ENCODE results near the gene CELF2.

CELF2 gene

DNA sequence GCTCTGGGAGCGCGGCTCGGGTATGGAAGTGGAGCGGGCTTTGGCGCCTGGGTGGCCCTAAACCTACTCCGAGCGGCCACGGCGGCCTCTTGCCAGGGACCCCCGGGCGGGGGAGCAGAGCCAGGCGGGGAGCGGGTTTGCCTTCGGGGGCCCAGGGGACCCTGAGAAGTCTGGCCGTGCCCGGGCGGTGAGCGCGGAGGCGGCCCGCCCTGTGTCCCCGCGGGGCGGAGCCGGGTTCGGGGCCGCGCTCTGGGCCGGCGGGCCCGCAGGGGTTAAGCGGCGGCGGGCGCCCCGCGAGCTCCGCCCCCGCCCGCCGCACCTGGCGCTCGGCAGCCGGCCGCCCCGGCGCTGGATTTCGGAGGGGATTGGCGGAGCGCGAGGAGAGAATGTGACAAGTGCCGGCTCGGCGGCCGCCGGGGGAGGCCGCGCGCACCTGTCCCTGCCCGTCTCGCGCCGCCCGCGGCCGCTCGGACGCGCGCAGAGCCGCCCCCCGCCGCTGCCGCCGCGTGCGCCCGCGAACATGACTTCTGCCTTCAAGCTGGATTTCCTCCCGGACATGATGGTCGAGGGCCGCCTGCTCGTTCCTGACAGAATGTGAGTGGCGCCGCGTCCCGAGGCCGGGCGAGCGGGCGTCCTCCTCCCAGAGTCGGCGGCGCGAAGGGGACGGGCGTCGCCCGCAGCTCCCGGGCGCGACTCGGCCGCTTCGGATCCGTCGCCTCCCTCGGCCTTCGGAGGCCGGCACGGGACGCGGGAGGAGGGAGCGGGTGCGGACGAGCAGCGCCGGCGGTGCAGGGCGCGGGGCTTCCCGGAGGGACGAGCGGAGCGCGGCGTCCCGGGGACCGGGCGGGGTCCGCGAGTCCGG lies at the start of gene CELF2:
Gene CELF2, plus strand, starts transcription at position 303 of the 862 bp plus-strand sequence. Its CDS starts 218 bp downstream, at position 521.
- Histone ChIP-seq H3K9ac (ENCODE audit: low read depth in 1 of 2, low read length in 2 of 2) (peak within 1 kb of the TSS; percentile 43 to 59), H3K4me1 (ENCODE audit: control insufficient read depth in 1 of 2, insufficient read depth in 2 of 2, low read length in 2 of 2) (peaks cover 17 to 19% of the 10 kb centered on the region in 2 donors), H3K4me3 (ENCODE audit: low read depth in 1 of 2, low read length in 2 of 2) (peak within 1 kb of the TSS; percentile 67 to 69), H3K27me3 (ENCODE audit: control insufficient read depth in 1 of 2, insufficient read depth in 2 of 2, low read length in 2 of 2) (peaks cover 0 to 25% of the 10 kb centered on the region in 2 donors), H3K36me3 (ENCODE audit: control insufficient read depth in 1 of 2, insufficient read depth in 2 of 2, low read length in 2 of 2) (no peaks in the 10 kb centered on the region), H3K9me3 (ENCODE audit: control insufficient read depth in 1 of 2, low read length in 2 of 2) (no peaks in the 10 kb centered on the region), H3K27ac (ENCODE audit: low read depth, low read length) (peak within 1 kb of the TSS; percentile 10)

DNA sequence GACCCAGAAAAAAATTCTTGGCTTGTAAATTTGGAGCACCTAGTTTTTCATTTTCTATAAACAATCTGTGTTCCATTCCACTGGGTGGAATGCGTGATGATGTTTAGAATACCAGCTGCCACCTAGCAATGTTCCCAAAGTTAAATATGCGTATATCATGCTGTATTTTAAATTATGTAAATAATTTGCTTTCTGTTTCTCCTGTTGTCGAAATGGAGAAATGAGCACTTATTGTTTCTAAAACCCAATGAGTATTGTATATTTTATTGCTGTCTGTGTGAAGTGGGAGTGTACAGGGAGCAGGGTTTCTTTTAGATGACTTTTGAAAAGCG lies 49.4 kb upstream of the CELF2 start:
- no peak overlapping the region for H3K27ac ChIP-seq (ENCODE audit: low read depth, low read length)
- H3K9me3 ChIP-seq (ENCODE audit: control insufficient read depth in 1 of 2, low read length in 2 of 2), result no peaks in the 10 kb centered on the region
- H3K36me3 ChIP-seq (ENCODE audit: control insufficient read depth in 1 of 2, insufficient read depth in 2 of 2, low read length in 2 of 2), result no peaks in the 10 kb centered on the region
- no peak overlapping the region for H3K4me3 ChIP-seq (ENCODE audit: low read depth in 1 of 2, low read length in 2 of 2)
- no peak overlapping the region for H3K9ac ChIP-seq (ENCODE audit: low read depth in 1 of 2, low read length in 2 of 2)
- no peaks in the 10 kb centered on the region for H3K27me3 ChIP-seq (ENCODE audit: control insufficient read depth in 1 of 2, insufficient read depth in 2 of 2, low read length in 2 of 2)
- no peaks in the 10 kb centered on the region for H3K4me1 ChIP-seq (ENCODE audit: control insufficient read depth in 1 of 2, insufficient read depth in 2 of 2, low read length in 2 of 2)

GRCh38 chr10:10973310-10973709 lies 44.4 kb upstream of the CELF2 start:
- Histone ChIP-seq H3K4me1 (ENCODE audit: control insufficient read depth in 1 of 2, insufficient read depth in 2 of 2, low read length in 2 of 2) (no peaks in the 10 kb centered on the region), H3K27ac (ENCODE audit: low read depth, low read length) (no peak overlapping the region), H3K36me3 (ENCODE audit: control insufficient read depth in 1 of 2, insufficient read depth in 2 of 2, low read length in 2 of 2) (no peaks in the 10 kb centered on the region), H3K4me3 (ENCODE audit: low read depth in 1 of 2, low read length in 2 of 2) (no peak overlapping the region), H3K9me3 (ENCODE audit: control insufficient read depth in 1 of 2, low read length in 2 of 2) (no peaks in the 10 kb centered on the region), H3K9ac (ENCODE audit: low read depth in 1 of 2, low read length in 2 of 2) (no peak overlapping the region), H3K27me3 (ENCODE audit: control insufficient read depth in 1 of 2, insufficient read depth in 2 of 2, low read length in 2 of 2) (no peaks in the 10 kb centered on the region)

GRCh38 chr10:10975647-10976046 lies 42.0 kb upstream of the CELF2 start:
- Histone ChIP-seq H3K4me3 (ENCODE audit: low read depth in 1 of 2, low read length in 2 of 2) (no peak overlapping the region), H3K36me3 (ENCODE audit: control insufficient read depth in 1 of 2, insufficient read depth in 2 of 2, low read length in 2 of 2) (no peaks in the 10 kb centered on the region), H3K4me1 (ENCODE audit: control insufficient read depth in 1 of 2, insufficient read depth in 2 of 2, low read length in 2 of 2) (no peaks in the 10 kb centered on the region), H3K9ac (ENCODE audit: low read depth in 1 of 2, low read length in 2 of 2) (no peak overlapping the region), H3K27me3 (ENCODE audit: control insufficient read depth in 1 of 2, insufficient read depth in 2 of 2, low read length in 2 of 2) (no peaks in the 10 kb centered on the region), H3K27ac (ENCODE audit: low read depth, low read length) (no peak overlapping the region), H3K9me3 (ENCODE audit: control insufficient read depth in 1 of 2, low read length in 2 of 2) (no peaks in the 10 kb centered on the region)

GRCh38 chr10:10976652-10977051 lies 41.0 kb upstream of the CELF2 start:
- Histone ChIP-seq H3K27me3 (ENCODE audit: control insufficient read depth in 1 of 2, insufficient read depth in 2 of 2, low read length in 2 of 2) (no peaks in the 10 kb centered on the region), H3K9me3 (ENCODE audit: control insufficient read depth in 1 of 2, low read length in 2 of 2) (no peaks in the 10 kb centered on the region), H3K27ac (ENCODE audit: low read depth, low read length) (no peak overlapping the region), H3K4me1 (ENCODE audit: control insufficient read depth in 1 of 2, insufficient read depth in 2 of 2, low read length in 2 of 2) (no peaks in the 10 kb centered on the region), H3K4me3 (ENCODE audit: low read depth in 1 of 2, low read length in 2 of 2) (no peak overlapping the region), H3K9ac (ENCODE audit: low read depth in 1 of 2, low read length in 2 of 2) (no peak overlapping the region), H3K36me3 (ENCODE audit: control insufficient read depth in 1 of 2, insufficient read depth in 2 of 2, low read length in 2 of 2) (no peaks in the 10 kb centered on the region)

- H3K27me3 ChIP-seq (ENCODE audit: control insufficient read depth in 1 of 2, insufficient read depth in 2 of 2, low read length in 2 of 2), result no peaks in the 10 kb centered on the region
- H3K4me1 ChIP-seq (ENCODE audit: control insufficient read depth in 1 of 2, insufficient read depth in 2 of 2, low read length in 2 of 2), result no peaks in the 10 kb centered on the region
- H3K9ac ChIP-seq (ENCODE audit: low read depth in 1 of 2, low read length in 2 of 2), result no peak overlapping the region
- H3K9me3 ChIP-seq (ENCODE audit: control insufficient read depth in 1 of 2, low read length in 2 of 2), result no peaks in the 10 kb centered on the region
- no peak overlapping the region for H3K4me3 ChIP-seq (ENCODE audit: low read depth in 1 of 2, low read length in 2 of 2)
- no peaks in the 10 kb centered on the region for H3K36me3 ChIP-seq (ENCODE audit: control insufficient read depth in 1 of 2, insufficient read depth in 2 of 2, low read length in 2 of 2)
- H3K27ac ChIP-seq (ENCODE audit: low read depth, low read length), result no peak overlapping the region
Measured at GRCh38 chr10:10977226-10977956, 40.3 kb upstream of the CELF2 start.

DNA sequence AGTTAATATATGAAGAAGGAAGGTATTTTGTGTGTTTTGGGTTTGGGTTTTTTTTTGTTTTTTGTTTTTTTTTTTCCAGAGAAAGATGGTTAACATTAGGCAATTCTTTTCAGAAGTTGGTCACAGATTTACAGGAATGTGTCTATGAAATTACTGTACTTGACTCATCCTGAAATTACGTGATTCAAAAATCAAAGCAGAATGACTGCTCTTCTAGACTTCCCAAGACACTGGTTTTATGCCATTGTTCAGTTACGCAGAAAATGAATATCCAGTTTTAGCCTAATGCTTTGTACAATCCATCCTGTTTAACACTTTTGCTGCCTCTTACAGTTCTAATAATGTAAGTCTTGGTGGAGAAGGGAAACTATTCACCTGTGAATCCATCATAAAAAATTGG lies 39.7 kb upstream of the CELF2 start:
- no peaks in the 10 kb centered on the region for H3K9me3 ChIP-seq (ENCODE audit: control insufficient read depth in 1 of 2, low read length in 2 of 2)
- H3K9ac ChIP-seq (ENCODE audit: low read depth in 1 of 2, low read length in 2 of 2), result no peak overlapping the region
- H3K27ac ChIP-seq (ENCODE audit: low read depth, low read length), result no peak overlapping the region
- no peaks in the 10 kb centered on the region for H3K27me3 ChIP-seq (ENCODE audit: control insufficient read depth in 1 of 2, insufficient read depth in 2 of 2, low read length in 2 of 2)
- no peak overlapping the region for H3K4me3 ChIP-seq (ENCODE audit: low read depth in 1 of 2, low read length in 2 of 2)
- H3K36me3 ChIP-seq (ENCODE audit: control insufficient read depth in 1 of 2, insufficient read depth in 2 of 2, low read length in 2 of 2), result no peaks in the 10 kb centered on the region
- H3K4me1 ChIP-seq (ENCODE audit: control insufficient read depth in 1 of 2, insufficient read depth in 2 of 2, low read length in 2 of 2), result no peaks in the 10 kb centered on the region

- Histone ChIP-seq H3K36me3 (ENCODE audit: control insufficient read depth in 1 of 2, insufficient read depth in 2 of 2, low read length in 2 of 2) (no peaks in the 10 kb centered on the region), H3K4me3 (ENCODE audit: low read depth in 1 of 2, low read length in 2 of 2) (no peak overlapping the region)
Measured at GRCh38 chr10:10985361-10985760, 32.3 kb upstream of the CELF2 start.

DNA sequence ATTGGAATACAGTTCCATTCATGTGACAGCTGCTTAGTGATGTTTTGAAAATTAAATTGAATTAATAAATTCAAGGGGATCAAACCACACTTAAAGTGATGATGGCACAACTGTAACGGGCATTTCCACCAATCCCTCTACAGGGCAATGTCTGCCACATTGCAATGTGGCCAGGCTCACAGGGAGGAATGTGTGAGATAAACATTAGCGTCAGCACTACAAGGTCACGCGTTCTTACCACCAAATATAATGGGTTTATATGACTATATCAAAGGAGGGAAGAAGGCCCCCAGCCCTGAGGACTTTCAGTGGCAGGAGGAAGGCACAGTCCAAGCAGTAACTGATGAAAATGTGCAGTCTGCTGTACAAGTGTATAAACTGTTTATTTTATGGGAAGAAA lies 31.1 kb upstream of the CELF2 start:
- H3K4me1 ChIP-seq (ENCODE audit: control insufficient read depth in 1 of 2, insufficient read depth in 2 of 2, low read length in 2 of 2), result no peaks in the 10 kb centered on the region
- H3K27ac ChIP-seq (ENCODE audit: low read depth, low read length), result no peak overlapping the region
- H3K4me3 ChIP-seq (ENCODE audit: low read depth in 1 of 2, low read length in 2 of 2), result no peak overlapping the region
- no peaks in the 10 kb centered on the region for H3K9me3 ChIP-seq (ENCODE audit: control insufficient read depth in 1 of 2, low read length in 2 of 2)
- H3K27me3 ChIP-seq (ENCODE audit: control insufficient read depth in 1 of 2, insufficient read depth in 2 of 2, low read length in 2 of 2), result no peaks in the 10 kb centered on the region
- no peaks in the 10 kb centered on the region for H3K36me3 ChIP-seq (ENCODE audit: control insufficient read depth in 1 of 2, insufficient read depth in 2 of 2, low read length in 2 of 2)
- H3K9ac ChIP-seq (ENCODE audit: low read depth in 1 of 2, low read length in 2 of 2), result no peak overlapping the region

More at GRCh38 chr10:10985361-10985760, 32.3 kb upstream of the CELF2 start:
- H3K9ac ChIP-seq (ENCODE audit: low read depth in 1 of 2, low read length in 2 of 2), result no peak overlapping the region
- H3K9me3 ChIP-seq (ENCODE audit: control insufficient read depth in 1 of 2, low read length in 2 of 2), result no peaks in the 10 kb centered on the region
- H3K27ac ChIP-seq (ENCODE audit: low read depth, low read length), result no peak overlapping the region
- no peaks in the 10 kb centered on the region for H3K27me3 ChIP-seq (ENCODE audit: control insufficient read depth in 1 of 2, insufficient read depth in 2 of 2, low read length in 2 of 2)
- no peaks in the 10 kb centered on the region for H3K4me1 ChIP-seq (ENCODE audit: control insufficient read depth in 1 of 2, insufficient read depth in 2 of 2, low read length in 2 of 2)

DNA sequence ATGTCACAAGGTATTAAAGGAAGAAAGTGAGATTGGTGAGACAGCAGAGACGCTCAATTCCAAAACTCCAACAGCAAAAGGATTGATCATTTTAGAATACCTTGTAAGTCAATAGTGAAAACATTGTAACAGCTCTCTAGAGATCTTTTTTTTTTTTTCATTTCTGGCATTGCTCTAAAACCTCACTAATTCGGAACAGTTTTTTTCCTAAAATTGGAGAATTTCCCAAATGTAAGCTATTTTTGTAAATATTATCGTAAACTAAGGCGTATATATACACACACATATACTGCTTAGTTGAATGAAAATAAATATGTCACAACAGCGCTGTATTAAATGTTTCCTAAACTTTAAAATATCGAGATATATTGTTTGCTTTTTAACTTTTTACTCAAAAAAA lies 30.6 kb upstream of the CELF2 start:
- H3K9ac ChIP-seq (ENCODE audit: low read depth in 1 of 2, low read length in 2 of 2), result no peak overlapping the region

More for the DNA sequence above, 30.6 kb upstream of the CELF2 start:
- H3K4me1 ChIP-seq (ENCODE audit: control insufficient read depth in 1 of 2, insufficient read depth in 2 of 2, low read length in 2 of 2), result no peaks in the 10 kb centered on the region
- H3K4me3 ChIP-seq (ENCODE audit: low read depth in 1 of 2, low read length in 2 of 2), result no peak overlapping the region
- no peaks in the 10 kb centered on the region for H3K9me3 ChIP-seq (ENCODE audit: control insufficient read depth in 1 of 2, low read length in 2 of 2)
- H3K27me3 ChIP-seq (ENCODE audit: control insufficient read depth in 1 of 2, insufficient read depth in 2 of 2, low read length in 2 of 2), result no peaks in the 10 kb centered on the region
- no peaks in the 10 kb centered on the region for H3K36me3 ChIP-seq (ENCODE audit: control insufficient read depth in 1 of 2, insufficient read depth in 2 of 2, low read length in 2 of 2)
- H3K27ac ChIP-seq (ENCODE audit: low read depth, low read length), result no peak overlapping the region
